ENCODE measurements around the gene UBIAD1.

UBIAD1 gene

GRCh38 chr1:11293856-11294255, 20.9 kb downstream of the UBIAD1 start (continued):
- TF ChIP-seq TSHZ2 (CRISPR knock-in tag; IDR thresholded peaks at IDR 0.05) (no peak), ZNF70 (CRISPR knock-in tag; IDR thresholded peaks at IDR 0.05) (no peak), POU6F1 (CRISPR knock-in tag; IDR thresholded peaks at IDR 0.05; ENCODE audit: borderline replicate concordance, low read depth) (no peak), GLIS3 (CRISPR knock-in tag; IDR thresholded peaks at IDR 0.05) (no peak)

- no peak for ATAC-seq
- TF ChIP-seq ZNF8 (CRISPR knock-in tag; IDR thresholded peaks at IDR 0.05) (no peak), GLIS3 (CRISPR knock-in tag; IDR thresholded peaks at IDR 0.05) (no peak), ARNTL (CRISPR knock-in tag; IDR thresholded peaks at IDR 0.05; ENCODE audit: borderline replicate concordance, low read depth) (no peak), BACH2 (CRISPR knock-in tag; IDR thresholded peaks at IDR 0.05; ENCODE audit: borderline replicate concordance) (no peak), TOX (CRISPR knock-in tag; IDR thresholded peaks at IDR 0.05; ENCODE audit: borderline replicate concordance) (no peak), TSHZ2 (CRISPR knock-in tag; IDR thresholded peaks at IDR 0.05) (no peak), ESRRG (CRISPR knock-in tag; IDR thresholded peaks at IDR 0.05) (no peak), ZFP3 (CRISPR knock-in tag; IDR thresholded peaks at IDR 0.05) (no peak), CSRNP3 (CRISPR knock-in tag; IDR thresholded peaks at IDR 0.05) (no peak), OSR1 (CRISPR knock-in tag; IDR thresholded peaks at IDR 0.05) (no peak), POU6F1 (CRISPR knock-in tag; IDR thresholded peaks at IDR 0.05; ENCODE audit: borderline replicate concordance, low read depth) (no peak), TCF4 (CRISPR knock-in tag; IDR thresholded peaks at IDR 0.05; ENCODE audit: borderline replicate concordance) (no peak), CSDC2 (CRISPR knock-in tag; IDR thresholded peaks at IDR 0.05) (no peak), ISL1 (CRISPR knock-in tag; IDR thresholded peaks at IDR 0.05) (no peak), RARB (CRISPR knock-in tag; IDR thresholded peaks at IDR 0.05) (no peak), ZNF565 (CRISPR knock-in tag; conservative IDR thresholded peaks at IDR 0.05; ENCODE audit: low read depth) (no peak), ZC3H10 (CRISPR knock-in tag; IDR thresholded peaks at IDR 0.05) (no peak), CREB5 (CRISPR knock-in tag; IDR thresholded peaks at IDR 0.05; ENCODE audit: low read depth) (no peak), PPARA (CRISPR knock-in tag; IDR thresholded peaks at IDR 0.05; ENCODE audit: borderline replicate concordance) (no peak), ZNF70 (CRISPR knock-in tag; IDR thresholded peaks at IDR 0.05) (no peak)
Observed at GRCh38 chr1:11294951-11295350, 22.0 kb downstream of the UBIAD1 start.

All from SK-N-SH treated with all-trans-retinoic acid at 6 μM for 48 hours (cell line).